ENCODE data around the gene GINS2.
A peak's percentile ranks its signal among the peaks of the same experiment; 100 is the strongest.

Gene GINS2

DNA sequence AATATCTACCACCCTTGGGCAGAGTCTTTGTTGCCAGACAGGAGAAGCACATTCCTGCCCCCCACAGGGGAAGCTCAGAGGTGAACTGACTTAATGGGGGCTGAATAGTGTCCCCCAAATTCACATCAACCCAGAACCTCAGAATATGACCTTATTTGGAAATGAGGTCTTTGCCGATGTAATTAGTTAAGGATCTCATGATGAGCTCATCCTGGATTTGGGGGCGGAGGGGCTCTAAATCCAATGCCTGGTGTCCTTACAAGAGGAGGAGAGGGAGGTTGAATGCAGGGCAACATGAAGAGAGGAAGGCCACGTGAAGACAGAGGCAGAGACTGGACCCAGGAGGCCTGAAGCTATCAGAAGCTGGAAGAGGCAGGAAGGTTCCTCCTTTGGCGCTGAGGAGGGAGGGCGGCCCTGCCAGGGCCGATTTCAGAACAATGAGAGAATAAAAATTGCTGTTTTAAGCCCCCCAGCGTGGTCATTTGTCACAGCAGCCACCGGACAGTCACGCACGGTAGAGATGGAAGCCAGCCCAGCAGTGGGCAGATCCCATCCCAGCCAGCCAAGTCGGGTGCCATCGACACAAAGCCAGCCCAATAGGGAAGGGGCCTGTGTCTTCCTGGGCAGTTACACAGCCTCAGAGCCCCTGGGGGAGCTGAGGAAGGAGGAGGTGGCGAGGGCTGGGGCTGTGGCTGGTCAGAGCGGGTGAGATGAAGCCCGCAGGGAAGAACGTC is 40.9 kb upstream of the GINS2 start:
- TF ChIP-seq ZNF70 (CRISPR knock-in tag; IDR thresholded peaks at IDR 0.05) (no peak), GLIS3 (CRISPR knock-in tag; IDR thresholded peaks at IDR 0.05) (no peak), ZNF565 (CRISPR knock-in tag; conservative IDR thresholded peaks at IDR 0.05; ENCODE audit: low read depth) (no peak), ARNTL (CRISPR knock-in tag; IDR thresholded peaks at IDR 0.05; ENCODE audit: borderline replicate concordance, low read depth) (no peak), CSDC2 (CRISPR knock-in tag; IDR thresholded peaks at IDR 0.05) (no peak), ESRRG (CRISPR knock-in tag; IDR thresholded peaks at IDR 0.05) (no peak), ZC3H10 (CRISPR knock-in tag; IDR thresholded peaks at IDR 0.05) (no peak), ZFP30 (CRISPR knock-in tag; IDR thresholded peaks at IDR 0.05) (no peak), SNAI2 (CRISPR knock-in tag; IDR thresholded peaks at IDR 0.05) (no peak), CSRNP3 (CRISPR knock-in tag; IDR thresholded peaks at IDR 0.05) (no peak), TSHZ2 (CRISPR knock-in tag; IDR thresholded peaks at IDR 0.05) (no peak), RARB (CRISPR knock-in tag; IDR thresholded peaks at IDR 0.05) (no peak), ZNF8 (CRISPR knock-in tag; IDR thresholded peaks at IDR 0.05) (no peak), TCF4 (CRISPR knock-in tag; IDR thresholded peaks at IDR 0.05; ENCODE audit: borderline replicate concordance) (no peak), TOX (CRISPR knock-in tag; IDR thresholded peaks at IDR 0.05; ENCODE audit: borderline replicate concordance) (no peak), OSR1 (CRISPR knock-in tag; IDR thresholded peaks at IDR 0.05) (no peak), ZFP3 (CRISPR knock-in tag; IDR thresholded peaks at IDR 0.05) (no peak), PPARA (CRISPR knock-in tag; IDR thresholded peaks at IDR 0.05; ENCODE audit: borderline replicate concordance) (no peak)
- TF ChIP-seq, protein P1, sequence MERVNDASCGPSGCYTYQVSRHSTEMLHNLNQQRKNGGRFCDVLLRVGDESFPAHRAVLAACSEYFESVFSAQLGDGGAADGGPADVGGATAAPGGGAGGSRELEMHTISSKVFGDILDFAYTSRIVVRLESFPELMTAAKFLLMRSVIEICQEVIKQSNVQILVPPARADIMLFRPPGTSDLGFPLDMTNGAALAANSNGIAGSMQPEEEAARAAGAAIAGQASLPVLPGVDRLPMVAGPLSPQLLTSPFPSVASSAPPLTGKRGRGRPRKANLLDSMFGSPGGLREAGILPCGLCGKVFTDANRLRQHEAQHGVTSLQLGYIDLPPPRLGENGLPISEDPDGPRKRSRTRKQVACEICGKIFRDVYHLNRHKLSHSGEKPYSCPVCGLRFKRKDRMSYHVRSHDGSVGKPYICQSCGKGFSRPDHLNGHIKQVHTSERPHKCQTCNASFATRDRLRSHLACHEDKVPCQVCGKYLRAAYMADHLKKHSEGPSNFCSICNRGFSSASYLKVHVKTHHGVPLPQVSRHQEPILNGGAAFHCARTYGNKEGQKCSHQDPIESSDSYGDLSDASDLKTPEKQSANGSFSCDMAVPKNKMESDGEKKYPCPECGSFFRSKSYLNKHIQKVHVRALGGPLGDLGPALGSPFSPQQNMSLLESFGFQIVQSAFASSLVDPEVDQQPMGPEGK (CRISPR knock-in tag; IDR thresholded peaks at IDR 0.05; ENCODE audit: borderline replicate concordance), result no peak
- TF ChIP-seq, protein P2, sequence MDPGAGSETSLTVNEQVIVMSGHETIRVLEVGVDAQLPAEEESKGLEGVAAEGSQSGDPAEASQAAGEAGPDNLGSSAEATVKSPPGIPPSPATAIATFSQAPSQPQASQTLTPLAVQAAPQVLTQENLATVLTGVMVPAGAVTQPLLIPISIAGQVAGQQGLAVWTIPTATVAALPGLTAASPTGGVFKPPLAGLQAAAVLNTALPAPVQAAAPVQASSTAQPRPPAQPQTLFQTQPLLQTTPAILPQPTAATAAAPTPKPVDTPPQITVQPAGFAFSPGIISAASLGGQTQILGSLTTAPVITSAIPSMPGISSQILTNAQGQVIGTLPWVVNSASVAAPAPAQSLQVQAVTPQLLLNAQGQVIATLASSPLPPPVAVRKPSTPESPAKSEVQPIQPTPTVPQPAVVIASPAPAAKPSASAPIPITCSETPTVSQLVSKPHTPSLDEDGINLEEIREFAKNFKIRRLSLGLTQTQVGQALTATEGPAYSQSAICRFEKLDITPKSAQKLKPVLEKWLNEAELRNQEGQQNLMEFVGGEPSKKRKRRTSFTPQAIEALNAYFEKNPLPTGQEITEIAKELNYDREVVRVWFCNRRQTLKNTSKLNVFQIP (CRISPR knock-in tag; IDR thresholded peaks at IDR 0.05; ENCODE audit: borderline replicate concordance, low read depth), result no peak
- ATAC-seq, result no peak

DNA sequence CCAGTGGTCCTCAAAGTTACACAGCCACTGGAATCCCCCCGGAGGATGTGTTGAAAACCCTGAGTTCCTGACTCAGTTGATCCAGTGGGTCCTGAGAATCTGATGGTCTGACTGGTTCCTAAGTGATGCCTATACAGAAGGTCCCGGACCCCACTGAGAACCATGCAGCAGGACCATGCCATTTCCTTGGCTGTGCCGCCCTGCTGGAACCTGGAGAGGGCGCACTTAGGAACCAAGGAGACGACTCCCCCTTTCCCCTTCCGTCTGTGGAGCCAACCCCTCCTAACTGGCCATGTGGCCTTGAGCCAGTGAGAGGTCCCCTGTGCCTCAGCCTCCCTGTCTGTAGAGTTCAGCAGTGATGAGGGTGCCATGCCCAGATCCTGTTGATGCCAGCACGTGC is 40.1 kb upstream of the GINS2 start:
- TF ChIP-seq ISL1 (CRISPR knock-in tag; IDR thresholded peaks at IDR 0.05) (no peak), ZNF8 (CRISPR knock-in tag; IDR thresholded peaks at IDR 0.05) (no peak), ZNF565 (CRISPR knock-in tag; conservative IDR thresholded peaks at IDR 0.05; ENCODE audit: low read depth) (no peak), OSR1 (CRISPR knock-in tag; IDR thresholded peaks at IDR 0.05) (no peak), CSDC2 (CRISPR knock-in tag; IDR thresholded peaks at IDR 0.05) (no peak), PPARA (CRISPR knock-in tag; IDR thresholded peaks at IDR 0.05; ENCODE audit: borderline replicate concordance) (no peak), ESRRG (CRISPR knock-in tag; IDR thresholded peaks at IDR 0.05) (no peak), TOX (CRISPR knock-in tag; IDR thresholded peaks at IDR 0.05; ENCODE audit: borderline replicate concordance) (no peak)
- TF ChIP-seq, protein P1 (CRISPR knock-in tag; IDR thresholded peaks at IDR 0.05; ENCODE audit: borderline replicate concordance), result no peak
- TF ChIP-seq, protein P3, sequence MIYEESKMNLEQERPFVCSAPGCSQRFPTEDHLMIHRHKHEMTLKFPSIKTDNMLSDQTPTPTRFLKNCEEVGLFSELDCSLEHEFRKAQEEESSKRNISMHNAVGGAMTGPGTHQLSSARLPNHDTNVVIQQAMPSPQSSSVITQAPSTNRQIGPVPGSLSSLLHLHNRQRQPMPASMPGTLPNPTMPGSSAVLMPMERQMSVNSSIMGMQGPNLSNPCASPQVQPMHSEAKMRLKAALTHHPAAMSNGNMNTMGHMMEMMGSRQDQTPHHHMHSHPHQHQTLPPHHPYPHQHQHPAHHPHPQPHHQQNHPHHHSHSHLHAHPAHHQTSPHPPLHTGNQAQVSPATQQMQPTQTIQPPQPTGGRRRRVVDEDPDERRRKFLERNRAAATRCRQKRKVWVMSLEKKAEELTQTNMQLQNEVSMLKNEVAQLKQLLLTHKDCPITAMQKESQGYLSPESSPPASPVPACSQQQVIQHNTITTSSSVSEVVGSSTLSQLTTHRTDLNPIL (CRISPR knock-in tag; IDR thresholded peaks at IDR 0.05; ENCODE audit: low read depth), result no peak
- ATAC-seq, result peak; percentile 46; the same call in 1 of the 3 replicates
